ENCODE measurements around the gene FXYD6.

Gene FXYD6

DNA sequence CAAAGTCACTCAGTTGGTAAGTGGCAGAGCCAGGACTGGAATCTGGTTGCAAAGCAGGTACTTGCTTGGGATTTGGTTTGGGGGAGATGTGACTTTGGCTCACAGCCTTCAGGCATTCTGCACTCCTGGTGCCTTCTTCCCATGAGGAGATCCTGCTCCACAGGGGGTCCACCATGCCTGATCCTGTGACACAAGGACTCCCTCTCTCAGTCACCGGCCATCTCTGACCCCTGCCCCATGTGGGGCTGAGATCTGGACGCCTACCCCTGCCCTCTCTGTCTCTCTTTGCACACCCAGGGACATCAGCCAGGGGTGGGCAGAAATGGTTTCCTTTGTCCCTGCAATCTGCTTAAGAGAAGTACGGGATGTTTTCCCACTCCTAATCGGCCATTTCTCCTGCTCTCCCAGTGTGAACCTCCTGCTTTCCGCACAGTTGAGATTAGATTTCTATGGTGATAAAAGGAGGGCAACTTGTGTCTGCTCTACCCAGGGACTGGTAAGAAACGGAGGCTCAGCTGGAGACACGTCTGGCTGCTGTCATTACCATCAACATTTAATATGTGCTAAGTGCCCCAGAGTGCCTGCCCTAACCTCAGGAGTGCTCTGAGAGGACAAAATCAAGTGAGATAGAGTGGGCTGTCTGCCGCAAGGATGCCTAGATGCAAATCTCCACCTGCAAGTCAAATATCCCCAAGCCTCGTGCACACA lies 11.1 kb upstream of the FXYD6 start:
- DNase-seq (ENCODE audit: low read depth, low spot score): no peak

DNA sequence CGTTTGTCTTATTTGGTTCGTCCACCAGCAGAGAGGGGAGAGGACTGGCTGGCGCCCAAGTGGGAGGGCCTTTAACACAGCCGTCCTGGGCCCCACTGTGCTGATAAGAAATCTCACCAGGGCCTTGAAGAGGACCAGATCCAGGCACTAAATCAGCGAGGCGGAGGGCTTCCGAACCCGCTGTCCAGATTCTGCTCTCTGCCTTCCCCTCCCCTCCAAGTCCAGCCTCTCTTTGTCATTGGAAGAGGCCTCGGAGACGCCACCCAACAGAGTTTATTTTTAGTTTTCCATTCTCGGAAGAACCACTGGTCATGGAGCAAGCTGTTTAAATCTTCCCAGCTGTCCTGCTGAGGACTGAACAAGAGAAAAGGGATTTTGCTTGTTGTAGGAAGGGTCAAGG lies 9.3 kb upstream of the FXYD6 start:
- no peak for DNase-seq (ENCODE audit: low read depth, low spot score)

DNA sequence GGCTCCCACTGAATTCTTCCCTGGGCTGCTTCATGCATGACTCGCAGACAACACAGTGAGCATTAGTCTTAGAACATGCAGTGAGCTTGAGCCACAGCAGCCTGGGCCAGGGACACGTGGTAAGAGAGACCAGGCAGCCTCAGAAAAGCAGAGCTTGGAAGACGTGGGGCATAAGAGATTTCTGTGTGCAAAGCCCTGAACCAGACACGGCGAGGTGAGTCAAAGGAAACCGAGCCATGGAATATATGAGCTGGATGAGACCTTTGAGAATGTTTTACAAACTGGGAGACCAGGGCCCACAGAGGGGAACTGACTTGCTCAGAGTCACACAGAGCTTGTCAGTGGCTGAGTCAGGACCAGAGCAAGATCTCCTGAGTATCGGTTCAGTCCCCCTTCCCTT lies 8.5 kb upstream of the FXYD6 start:
- peak; percentile 40 for DNase-seq (ENCODE audit: low read depth, low spot score)

DNA sequence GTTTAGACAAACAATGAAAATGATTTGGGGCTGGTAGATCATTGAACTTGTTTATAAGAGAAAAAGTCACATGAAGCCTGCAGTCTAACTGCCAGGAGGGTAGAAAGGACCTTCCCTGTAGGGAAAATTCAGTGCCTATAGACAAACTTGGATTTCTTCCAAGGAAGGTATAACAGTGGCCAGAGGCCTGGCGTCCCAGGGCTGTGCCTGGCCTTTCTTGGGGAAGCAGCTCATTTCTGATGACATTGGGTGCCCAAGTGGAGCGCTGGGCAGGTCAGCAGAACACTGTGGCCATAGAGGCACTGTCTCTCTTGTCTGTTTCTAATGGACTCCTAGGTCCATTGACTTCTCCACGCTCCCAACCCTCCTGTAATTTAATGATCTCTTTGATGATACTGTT lies 6.6 kb upstream of the FXYD6 start:
- DNase-seq (ENCODE audit: low read depth, low spot score): no peak

DNA sequence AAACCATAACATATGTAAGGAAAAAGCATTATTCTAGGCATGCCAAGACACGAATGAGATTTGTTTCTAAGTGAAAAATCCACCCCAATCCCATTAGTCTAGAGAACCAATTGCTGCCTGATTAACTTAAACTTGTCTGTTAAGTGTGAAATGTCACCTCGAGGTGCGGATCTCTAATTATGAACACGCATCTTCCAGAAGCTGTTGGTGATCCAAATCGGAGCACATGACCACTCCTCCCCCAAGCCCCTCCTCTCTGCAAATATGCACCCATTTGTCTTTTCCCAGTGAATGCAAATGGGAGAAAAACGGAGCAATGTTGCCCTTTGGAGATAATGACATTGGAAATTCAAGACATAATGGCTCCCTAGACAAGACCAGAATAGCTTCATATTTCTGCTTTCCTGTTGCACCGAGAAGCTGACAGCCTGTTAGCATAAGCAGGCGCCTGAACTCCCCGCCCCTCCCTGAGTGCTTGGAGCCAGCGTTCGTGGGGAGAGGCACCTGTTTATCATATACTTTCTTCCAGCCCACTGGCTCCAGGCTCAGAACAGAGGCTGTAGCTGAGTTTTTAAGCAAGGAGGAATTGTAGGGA lies 6.0 kb upstream of the FXYD6 start:
- no peak for DNase-seq (ENCODE audit: low read depth, low spot score)

DNA sequence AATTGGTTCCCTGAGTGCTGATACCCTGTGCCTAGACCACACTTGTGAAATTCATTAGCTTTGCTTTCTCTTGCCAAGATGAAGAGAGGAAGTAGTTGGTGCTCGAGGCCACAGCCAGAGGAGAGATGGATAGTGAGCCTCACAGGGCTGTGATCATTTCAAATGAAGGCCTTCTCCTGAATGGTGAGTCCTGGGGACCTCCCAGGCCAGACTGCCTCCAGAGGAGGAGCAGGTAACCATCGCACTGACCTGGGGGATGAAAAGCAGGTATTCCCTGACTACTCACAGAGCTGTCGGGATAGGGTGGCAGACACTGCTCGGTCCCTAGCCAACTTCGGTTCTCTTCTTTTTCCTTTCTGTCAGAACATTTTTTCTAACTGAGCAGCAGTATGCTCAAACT lies 4.8 kb upstream of the FXYD6 start:
- DNase-seq (ENCODE audit: low read depth, low spot score): no peak

DNA sequence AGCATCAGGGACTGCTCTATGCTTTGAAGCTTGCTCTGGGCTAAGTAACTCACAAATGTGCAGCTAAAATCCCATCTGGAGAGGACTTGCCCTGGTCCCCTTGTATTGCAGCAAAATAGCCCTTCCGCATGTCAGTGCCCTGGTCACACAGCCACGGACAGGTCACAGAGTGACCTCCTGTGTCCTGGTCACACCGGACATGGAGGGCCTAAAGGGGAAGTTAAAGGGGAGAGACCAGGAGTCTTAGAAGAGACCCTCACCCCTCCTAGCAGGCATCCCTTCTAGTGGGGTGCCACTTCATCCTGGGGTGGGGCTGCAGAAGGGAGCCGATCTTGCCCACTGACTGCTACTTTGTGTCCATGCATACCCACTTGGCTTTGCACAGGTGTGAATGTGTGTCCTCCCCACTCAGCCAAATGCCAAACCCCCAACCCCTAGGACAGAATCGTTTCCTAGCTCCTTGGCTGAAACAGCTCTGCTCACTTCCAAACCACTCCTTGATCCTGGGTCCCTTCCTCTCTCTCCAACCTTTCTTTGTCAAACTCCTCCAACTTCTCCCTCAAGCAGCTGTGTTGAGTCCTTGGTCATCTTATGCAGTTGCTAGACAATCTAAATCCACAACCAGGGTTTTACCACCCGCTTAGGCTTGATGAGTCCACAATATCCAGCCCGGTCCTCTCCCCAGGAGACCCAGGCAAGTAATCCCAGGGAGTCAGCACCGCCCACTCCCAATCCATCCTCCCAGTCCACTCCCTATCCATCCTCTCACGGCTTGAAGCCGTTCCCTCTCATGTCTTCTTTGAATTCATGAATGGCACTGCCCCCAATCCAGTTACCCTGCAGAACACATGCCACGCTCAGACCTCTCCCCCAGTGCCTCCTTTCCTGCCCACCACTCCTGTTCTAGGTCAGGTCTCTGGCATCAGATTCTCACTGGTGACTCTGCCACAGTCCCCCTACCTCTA lies 3.3 kb upstream of the FXYD6 start:
- DNase-seq (ENCODE audit: low read depth, low spot score): no peak

DNA sequence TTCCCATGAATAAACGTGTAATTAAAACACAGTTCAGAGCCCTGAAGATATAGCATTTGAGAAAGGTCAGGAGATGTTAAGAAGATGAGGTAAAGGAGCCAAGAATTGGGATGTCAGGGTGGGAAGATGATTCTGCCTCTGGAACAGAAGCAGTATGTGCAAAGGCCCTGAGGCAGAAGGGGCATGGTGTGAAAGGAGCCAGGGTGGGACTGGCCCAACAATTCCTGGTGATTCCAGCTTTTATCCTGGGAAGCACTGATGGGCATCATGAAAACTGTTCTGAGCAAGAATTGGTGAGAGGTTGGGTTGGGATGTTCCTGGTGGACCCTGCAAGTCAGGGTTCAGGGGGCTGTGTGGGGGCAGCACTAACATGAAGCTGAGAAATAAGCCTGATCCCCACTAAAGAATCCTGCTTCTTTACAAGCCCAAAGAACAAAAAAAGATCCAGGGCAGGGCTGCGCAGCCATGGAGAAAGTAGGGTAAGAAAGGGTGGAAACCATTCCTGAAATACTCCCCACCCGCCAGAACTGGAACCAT lies 2.5 kb upstream of the FXYD6 start:
- no peak for DNase-seq (ENCODE audit: low read depth, low spot score)

DNA sequence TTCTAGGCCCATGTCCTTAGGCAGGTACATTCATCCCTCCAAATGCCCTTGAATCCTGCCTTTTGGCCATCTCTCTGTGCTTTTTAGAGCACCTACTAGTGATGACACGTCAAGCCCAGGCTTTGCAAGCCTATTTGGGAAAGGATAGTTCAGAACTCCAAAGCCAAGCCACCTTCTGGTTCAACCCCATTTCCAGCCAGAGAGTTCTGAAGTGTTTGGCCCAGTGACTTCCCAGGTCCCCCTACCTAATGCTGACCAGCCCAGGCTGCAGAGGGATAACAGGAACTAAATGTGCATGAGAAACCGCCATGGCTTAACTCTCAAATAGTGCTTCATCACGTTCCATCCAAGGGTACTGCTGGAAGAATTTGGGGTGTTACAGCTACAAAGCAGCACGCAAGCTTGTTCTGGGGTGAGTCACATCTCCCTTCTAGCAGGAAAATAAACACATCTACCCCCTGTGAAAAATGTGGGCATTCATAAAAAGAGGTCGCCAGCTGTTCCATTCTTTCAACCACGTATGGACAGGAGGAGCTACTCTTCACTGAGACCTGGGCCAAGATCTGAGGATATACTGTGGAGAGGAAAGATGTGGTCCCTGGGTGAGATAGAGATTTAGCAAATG lies 2.0 kb upstream of the FXYD6 start:
- DNase-seq (ENCODE audit: low read depth, low spot score): no peak

DNA sequence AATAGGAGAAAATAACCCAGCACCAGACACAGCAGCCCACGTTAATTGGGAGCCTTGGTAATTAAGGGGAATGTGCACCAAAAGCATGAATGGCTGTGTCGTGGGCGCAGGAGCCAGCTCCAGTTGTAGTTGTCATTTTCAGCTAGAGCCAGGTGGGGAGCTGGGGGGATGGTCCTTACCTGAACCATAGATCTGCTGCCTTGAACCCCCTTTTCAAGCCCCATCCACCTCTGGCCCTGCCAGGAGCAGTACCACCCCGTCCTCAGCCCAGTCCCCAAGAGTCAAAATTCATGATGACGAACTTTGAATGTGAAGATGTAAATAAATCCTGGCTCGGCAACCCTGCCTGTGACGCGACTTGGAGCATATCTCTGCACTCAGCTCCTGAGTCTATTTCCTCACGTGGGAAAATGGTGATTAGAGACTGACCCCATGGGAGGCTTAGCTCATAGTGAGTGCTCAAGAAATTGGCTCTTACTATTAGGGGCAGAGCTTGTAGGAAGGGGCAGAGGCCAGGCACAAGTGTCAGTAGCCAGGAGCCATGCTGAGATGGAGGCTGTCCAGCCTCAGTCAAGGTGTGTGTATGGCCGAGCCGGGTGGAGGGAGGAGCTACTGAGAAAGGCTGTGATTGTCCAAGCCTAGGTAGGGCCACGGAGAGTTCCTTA lies 794 bp upstream of the FXYD6 start:
- no peak for DNase-seq (ENCODE audit: low read depth, low spot score)

DNA sequence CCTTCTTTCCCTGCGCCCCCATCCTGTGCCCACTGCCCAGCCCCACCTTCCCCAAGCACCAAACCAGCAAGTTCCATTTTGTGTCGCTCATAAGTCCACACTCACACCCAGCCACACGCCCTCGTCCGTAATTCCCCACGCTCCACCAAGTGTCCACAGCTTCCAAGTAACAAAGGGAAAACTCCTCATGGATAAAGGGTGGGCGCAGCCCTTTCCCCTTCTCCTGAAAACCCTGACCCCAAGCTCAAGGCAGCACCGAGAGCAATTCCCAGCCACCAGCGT lies 458 bp downstream of the FXYD6 start:
- peak; percentile 45 for DNase-seq (ENCODE audit: low read depth, low spot score)

DNA sequence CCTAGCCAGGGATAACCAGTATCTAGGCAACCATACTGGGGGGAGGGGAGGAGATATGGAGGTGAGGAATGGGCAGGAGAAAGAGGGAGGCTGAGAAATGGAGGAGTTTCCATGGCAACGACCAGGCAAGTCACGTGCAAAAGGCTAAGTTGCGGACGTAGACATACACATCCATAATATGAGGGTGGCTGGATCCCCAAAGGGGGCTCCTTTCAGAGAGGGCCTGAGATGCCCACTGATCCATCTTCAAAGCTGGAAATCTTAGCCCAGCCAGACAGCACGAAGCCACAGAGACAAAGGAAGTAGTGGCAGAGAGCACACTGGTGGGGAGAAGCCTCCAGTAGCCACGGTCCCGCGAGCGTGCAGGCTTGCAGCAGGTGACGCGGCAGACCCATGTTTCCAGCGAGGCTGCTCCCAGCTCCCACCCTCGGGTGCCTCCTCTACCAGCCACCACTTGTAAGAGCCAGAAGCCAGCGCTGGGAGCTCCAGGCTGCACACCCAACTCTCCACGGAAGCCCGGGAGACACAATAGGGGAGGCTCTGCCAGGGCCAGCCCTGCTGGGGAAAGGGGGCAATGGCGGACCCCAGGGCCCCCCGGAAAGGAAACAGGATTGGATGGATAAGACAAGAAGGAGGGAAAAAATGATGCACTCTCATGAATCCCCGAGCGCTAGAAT lies 938 bp downstream of the FXYD6 start:
- peak; percentile 34 for DNase-seq (ENCODE audit: low read depth, low spot score)

DNA sequence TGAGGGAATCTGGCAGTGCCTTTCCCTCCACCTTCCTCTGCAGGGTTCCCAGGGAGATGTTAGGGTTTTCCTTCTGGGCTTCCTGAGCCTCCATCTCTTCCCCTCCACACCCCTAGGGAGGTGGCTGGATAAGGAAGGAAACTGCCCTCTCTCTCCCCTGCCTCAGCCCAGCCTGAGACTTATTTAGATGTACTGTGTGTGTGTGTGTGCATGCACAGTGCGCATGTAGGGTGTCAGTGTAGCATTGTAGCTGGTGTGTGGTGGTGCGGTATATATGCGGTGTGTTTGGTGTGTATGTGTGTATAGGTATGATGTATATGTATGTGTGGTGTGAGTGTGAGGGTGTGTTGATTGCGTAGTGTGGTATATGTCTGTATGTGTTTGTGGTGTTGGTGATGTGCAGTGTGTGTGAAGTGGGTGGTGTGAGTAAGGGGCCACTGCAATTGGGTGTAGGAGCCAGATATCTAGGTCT lies 1.5 kb downstream of the FXYD6 start:
- no peak for DNase-seq (ENCODE audit: low read depth, low spot score)

DNA sequence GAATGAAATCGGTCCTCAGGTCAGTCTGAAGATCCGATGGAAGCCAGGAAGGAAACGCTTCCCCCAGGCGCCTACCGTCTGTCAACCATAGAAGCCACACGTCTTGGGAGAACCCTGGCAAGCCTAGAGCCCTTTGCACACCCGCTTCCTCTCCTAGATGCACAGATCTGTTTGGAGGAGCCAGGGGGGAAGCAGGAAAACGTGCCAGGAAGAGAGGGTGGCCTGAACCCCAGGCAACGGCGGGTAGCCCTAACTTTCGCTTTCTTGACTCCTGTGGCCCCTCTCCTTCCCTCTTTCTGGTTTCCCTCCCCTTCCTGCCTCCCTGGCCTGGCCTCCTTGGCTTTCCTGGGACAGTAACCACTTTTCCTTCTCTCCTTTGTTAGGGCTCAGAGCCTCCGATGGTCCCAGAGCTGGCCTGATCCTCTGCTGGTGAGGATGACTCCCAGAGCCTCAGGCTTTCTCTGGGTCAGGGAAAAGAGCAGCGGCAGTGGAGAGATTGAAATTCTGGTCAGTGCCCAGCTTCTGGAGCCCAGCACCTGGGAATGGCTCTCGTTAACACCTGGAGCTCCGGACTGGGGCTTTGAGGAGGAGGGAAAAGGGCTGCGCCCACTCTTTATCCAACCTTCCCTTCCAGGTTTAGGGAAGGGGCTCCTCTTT lies 2.1 kb downstream of the FXYD6 start:
- no peak for DNase-seq (ENCODE audit: low read depth, low spot score)

DNA sequence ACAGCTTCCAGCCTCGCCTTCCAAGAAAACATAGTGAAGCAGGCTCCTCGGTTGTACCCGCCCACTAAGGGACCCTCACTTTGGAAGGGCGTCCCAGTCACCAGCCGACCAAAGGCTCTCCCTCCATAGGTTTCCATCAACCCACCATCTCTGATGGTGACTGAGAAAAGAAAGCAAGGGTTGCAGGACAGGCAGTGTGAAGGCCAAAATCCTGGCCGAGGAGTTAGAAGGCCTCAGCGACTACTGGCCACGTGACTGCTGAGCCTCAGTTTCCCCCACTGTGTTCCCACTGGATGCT lies 2.7 kb downstream of the FXYD6 start:
- DNase-seq (ENCODE audit: low read depth, low spot score): no peak

DNA sequence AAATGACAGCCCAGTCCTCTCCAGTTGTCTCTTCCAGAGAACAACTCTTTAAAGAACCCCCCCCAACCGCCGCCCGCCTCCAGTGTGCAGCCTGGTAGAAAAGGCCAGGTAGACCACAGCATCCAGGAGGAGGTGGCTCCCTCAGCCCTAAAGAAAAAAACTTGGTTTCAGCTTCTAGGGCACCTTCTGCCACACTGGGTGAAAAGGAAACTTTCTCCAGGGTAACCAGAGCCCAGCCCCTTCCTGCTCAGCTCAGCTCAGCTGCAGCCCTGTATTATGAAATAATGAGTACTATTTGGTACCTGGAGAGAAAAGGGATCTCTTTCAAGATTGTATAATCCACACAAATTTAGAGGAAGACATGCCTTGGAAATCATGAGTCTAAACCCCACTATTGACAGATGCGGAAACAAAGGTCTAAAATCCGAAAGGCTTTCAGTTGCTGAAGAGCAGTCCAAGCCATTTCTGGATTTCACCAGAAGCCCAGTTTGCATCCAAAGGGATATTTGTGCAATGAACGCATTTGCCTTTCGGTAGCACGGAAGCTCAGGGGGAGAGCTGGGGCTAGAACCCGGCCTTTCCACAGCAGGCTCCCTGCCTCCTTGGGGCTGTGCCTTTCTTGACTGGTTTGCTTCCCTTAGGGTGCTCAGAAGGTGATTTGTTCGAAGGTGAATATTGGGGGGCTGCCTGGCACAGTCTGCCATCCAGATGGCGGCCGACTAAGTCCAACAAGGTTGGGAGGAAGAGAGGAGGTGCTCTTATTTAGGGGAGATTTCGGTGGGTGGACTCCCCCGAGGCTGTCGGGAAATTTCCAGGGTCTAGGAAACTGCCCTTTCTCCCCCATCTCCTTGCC lies 3.3 kb downstream of the FXYD6 start:
- DNase-seq (ENCODE audit: low read depth, low spot score): no peak

DNA sequence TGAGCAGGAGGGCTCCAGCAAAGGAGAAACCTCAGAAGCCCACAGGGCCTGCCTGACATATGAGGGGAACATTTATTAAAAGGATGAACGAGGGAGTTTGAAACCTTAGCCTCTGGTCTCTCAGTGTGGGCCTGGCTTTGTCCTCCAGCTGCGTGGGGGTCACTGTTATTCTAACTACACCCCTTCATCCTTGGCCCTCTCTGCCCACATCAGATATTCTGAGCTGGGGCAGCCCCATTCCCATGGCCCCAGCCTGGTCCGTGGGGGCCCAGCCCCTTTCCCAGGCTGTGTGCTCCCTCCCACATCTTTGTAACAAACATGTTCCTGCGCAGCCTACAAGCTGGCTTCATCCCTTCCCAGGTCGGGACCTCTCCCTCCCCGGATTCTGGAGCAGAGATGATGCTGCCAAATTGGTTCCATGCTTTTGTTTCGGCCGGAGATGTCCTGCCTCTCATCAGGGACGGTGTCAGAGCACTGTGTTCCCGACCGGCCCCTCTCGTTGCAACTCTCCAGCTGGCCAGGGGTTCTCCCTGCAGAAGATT lies 4.0 kb downstream of the FXYD6 start:
- no peak for DNase-seq (ENCODE audit: low read depth, low spot score)

DNA sequence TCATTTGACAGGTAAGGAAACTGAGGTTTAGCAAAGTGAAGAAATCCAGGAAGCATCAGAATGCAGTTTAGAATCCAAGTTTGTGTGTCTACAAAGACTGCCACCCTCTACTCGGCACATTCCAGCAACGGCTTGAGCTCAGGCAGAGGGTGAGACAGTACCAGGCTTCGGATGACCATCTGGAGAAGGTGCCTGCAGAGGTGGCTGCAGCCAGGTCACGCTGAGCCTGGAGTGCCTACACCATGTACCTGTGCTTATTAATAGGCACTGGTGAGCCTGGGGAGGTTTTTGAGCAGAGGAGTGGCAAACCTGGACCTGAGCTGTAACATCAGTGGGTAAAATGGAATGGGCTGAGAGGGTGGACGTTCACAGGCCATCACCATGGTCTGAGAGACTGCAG lies 4.7 kb downstream of the FXYD6 start:
- no peak for DNase-seq (ENCODE audit: low read depth, low spot score)

DNA sequence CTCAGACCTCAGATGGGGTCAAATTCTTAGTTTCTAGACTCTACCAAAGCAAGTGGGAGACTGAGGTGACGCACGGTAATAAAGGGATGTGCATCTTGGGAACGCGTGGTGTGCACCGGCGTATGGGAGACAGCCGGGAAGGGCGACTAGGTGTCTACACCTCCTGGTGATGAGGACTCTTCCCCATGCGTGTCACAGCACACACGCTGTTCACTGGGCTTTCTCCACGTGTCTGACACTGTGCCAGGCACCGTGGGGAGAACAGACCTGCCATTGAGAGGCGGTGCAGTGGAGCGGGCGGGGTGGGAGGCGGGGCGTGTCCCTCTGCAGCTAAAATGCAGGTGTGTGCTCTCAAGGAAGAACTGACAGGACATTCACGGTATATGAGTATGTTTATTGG lies 5.3 kb downstream of the FXYD6 start:
- no peak for DNase-seq (ENCODE audit: low read depth, low spot score)
